A673 (cell line): ENCODE data around the gene WBP1L. TPM values are rescaled to one million over a fixed set of nuclear protein-coding genes. Genes with fewer than 3 reads are reported as not detected.

ENCODE experiments used
- BruUV-seq: library from RNA; stranded (reverse); fragments of 400-500 nt; replicated peaks from 2 replicates; lab custom pipeline; 2021; lab: Mats Ljungman, UMichigan
- CTCF ChIA-PET: fragments of 300-600 bp; sonication (Branson Sonifier 250); formaldehyde crosslinking; loops from one replicate; lab custom pipeline; 2022; ENCODE audit warnings: antibody characterized with exemption; lab: Charles Lee
- POLR2A ChIA-PET: fragments of 300-600 bp; sonication (Branson Sonifier 250); formaldehyde crosslinking; loops from one replicate; lab custom pipeline; 2022; ENCODE audit warnings: antibody characterized with exemption; ENCODE audit not compliant: low non-redundant PET; lab: Charles Lee
- DNase-seq: peaks from one replicate; pipeline ENCODE4 v3.0.0-alpha.2; 2015; ENCODE audit warnings: low spot score
- H3K27ac ChIP-seq: fragments of 200-600 bp; sonication (generic); 2 replicates; pipeline ENCODE4 v1.5.1; 2016; ENCODE audit warnings: mixed run types, low read depth, mild to moderate bottlenecking, mixed read lengths, antibody characterized with exemption, low read length; ENCODE audit not compliant: poor library complexity, severe bottlenecking
- H3K27me3 ChIP-seq: fragments of 200-600 bp; sonication (generic); replicated peaks from 2 replicates; pipeline ENCODE4 v1.6.1; 2017; ENCODE audit warnings: mixed run types, low read depth, mild to moderate bottlenecking, mixed read lengths, antibody characterized with exemption, low read length; ENCODE audit not compliant: insufficient read depth, poor library complexity
- H3K36me3 ChIP-seq: fragments of 200-600 bp; sonication (generic); 2 replicates; pipeline ENCODE4 v1.6.1; 2016; ENCODE audit warnings: mixed run types, mild to moderate bottlenecking, mixed read lengths, antibody characterized with exemption, low read length; ENCODE audit not compliant: insufficient read depth, poor library complexity, severe bottlenecking
- H3K4me1 ChIP-seq: fragments of 200-600 bp; sonication (generic); 2 replicates; pipeline ENCODE4 v1.6.1; 2017; ENCODE audit warnings: mixed run types, mild to moderate bottlenecking, mixed read lengths, antibody characterized with exemption, low read length; ENCODE audit not compliant: insufficient read depth, poor library complexity, severe bottlenecking
- H3K4me3 ChIP-seq: fragments of 200-600 bp; sonication (generic); 2 replicates; pipeline ENCODE4 v1.5.1; 2016; ENCODE audit warnings: low read depth, mixed run types, mild to moderate bottlenecking, mixed read lengths, low read length; ENCODE audit not compliant: poor library complexity, severe bottlenecking
- H3K9me3 ChIP-seq: fragments of 200-600 bp; sonication (generic); 2 replicates; pipeline ENCODE4 v1.6.1; 2016; ENCODE audit warnings: mixed run types, low read depth, mild to moderate bottlenecking, mixed read lengths, antibody characterized with exemption, low read length; ENCODE audit not compliant: poor library complexity, severe bottlenecking
- EZH2 ChIP-seq: fragments of 200-600 bp; sonication (generic); IDR thresholded peaks from 2 replicates; pipeline ENCODE4 v1.6.1; 2017; ENCODE audit warnings: borderline replicate concordance, low read depth, mild to moderate bottlenecking, mixed read lengths, antibody characterized with exemption, low read length; ENCODE audit not compliant: poor library complexity, severe bottlenecking
- intact Hi-C: fragments of 100-400 bp; cut with micrococcal nuclease; formaldehyde crosslinking; loops from one replicate; pipeline ENCODE4 v1.10.0; 2022; ENCODE audit not compliant: unreplicated experiment
- total RNA-seq: library from RNA; stranded (reverse); gene quantifications from 2 replicates; pipeline ENCODE4 v1.2.3, GENCODE V29; 2021
- TF ChIP-seq, protein P1 (sequence below): fragments of 300-800, 200-600 bp; sonication (generic); conservative IDR thresholded peaks from 2 replicates; pipeline ENCODE4 v1.5.1; 2017; ENCODE audit warnings: low read depth, mild to moderate bottlenecking, antibody characterized with exemption, low read length, moderate library complexity, mixed read lengths

Gene WBP1L
- total RNA-seq, 1 experiment from 2014 or later = 20.3 TPM

- TF ChIP-seq, protein P1, sequence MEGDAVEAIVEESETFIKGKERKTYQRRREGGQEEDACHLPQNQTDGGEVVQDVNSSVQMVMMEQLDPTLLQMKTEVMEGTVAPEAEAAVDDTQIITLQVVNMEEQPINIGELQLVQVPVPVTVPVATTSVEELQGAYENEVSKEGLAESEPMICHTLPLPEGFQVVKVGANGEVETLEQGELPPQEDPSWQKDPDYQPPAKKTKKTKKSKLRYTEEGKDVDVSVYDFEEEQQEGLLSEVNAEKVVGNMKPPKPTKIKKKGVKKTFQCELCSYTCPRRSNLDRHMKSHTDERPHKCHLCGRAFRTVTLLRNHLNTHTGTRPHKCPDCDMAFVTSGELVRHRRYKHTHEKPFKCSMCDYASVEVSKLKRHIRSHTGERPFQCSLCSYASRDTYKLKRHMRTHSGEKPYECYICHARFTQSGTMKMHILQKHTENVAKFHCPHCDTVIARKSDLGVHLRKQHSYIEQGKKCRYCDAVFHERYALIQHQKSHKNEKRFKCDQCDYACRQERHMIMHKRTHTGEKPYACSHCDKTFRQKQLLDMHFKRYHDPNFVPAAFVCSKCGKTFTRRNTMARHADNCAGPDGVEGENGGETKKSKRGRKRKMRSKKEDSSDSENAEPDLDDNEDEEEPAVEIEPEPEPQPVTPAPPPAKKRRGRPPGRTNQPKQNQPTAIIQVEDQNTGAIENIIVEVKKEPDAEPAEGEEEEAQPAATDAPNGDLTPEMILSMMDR = no peak
- TF ChIP-seq EZH2 = no peak
- ChIA-PET CTCF (interaction anchor here (1.0 kb wide), 1 partner anchor 24 kb away, joined by 3 read pairs; no protein-coding TSS in a partner anchor), POLR2A (no interaction called here)
- no TSS peak for BruUV-seq
- no peak for DNase-seq
- Histone ChIP-seq H3K4me3 (no peak overlapping the region), H3K27ac (peak overlapping the region; percentile 82), H3K4me1 (peaks cover 59% of the 10 kb centered on the region), H3K36me3 (no peaks in the 10 kb centered on the region), H3K27me3 (no peaks in the 10 kb centered on the region), H3K9me3 (no peaks in the 10 kb centered on the region)
- intact Hi-C loops = no loop called here
These were observed 34.1 kb downstream of the WBP1L start for GRCh38 chr10:102777711-102778453.

DNA sequence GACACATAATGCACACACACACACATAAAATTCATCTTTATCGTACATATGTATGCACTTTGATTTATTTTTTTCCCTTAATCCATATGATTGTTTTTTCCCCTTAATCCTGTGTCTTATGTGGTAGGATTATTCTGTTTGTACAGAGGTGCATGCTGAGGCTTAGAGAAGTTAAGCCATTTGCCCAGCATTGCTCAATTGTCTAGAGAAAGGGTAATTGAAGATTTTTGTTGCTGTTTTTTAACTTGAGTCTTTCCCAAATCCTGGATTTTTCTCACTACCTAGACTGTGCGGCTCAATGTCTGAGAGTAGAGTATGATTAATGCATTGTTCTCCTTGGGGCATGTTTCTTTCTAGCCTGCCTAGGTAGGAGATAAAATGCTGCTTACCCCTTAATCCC is 35.0 kb downstream of the WBP1L start:
- H3K27ac ChIP-seq = no peak overlapping the region
- CTCF ChIA-PET = no interaction called here
- intact Hi-C loops = no loop called here
- H3K27me3 ChIP-seq = no peaks in the 10 kb centered on the region
- H3K9me3 ChIP-seq = no peaks in the 10 kb centered on the region
- DNase-seq = no peak
- TF ChIP-seq, protein P1 = no peak
- no peak for TF ChIP-seq EZH2
- POLR2A ChIA-PET = no interaction called here
- BruUV-seq = no TSS peak
- H3K4me3 ChIP-seq = no peak overlapping the region
- H3K36me3 ChIP-seq = no peaks in the 10 kb centered on the region
- peaks cover 50% of the 10 kb centered on the region for H3K4me1 ChIP-seq

GRCh38 chr10:102779680-102780526 is 36.2 kb downstream of the WBP1L start:
- BruUV-seq = no TSS peak
- intact Hi-C loops = no loop called here
- DNase-seq = no peak
- ChIA-PET CTCF (no interaction called here), POLR2A (no interaction called here)
- no peaks in the 10 kb centered on the region for H3K9me3 ChIP-seq
- H3K4me1 ChIP-seq = peaks cover 43% of the 10 kb centered on the region
- H3K27me3 ChIP-seq = no peaks in the 10 kb centered on the region
- H3K36me3 ChIP-seq = no peaks in the 10 kb centered on the region
- H3K27ac ChIP-seq = no peak overlapping the region
- H3K4me3 ChIP-seq = no peak overlapping the region
- TF ChIP-seq, protein P1 = no peak
- TF ChIP-seq EZH2 = no peak
